ENCODE results near the gene SAMD4A. TPM values are rescaled to one million over a fixed set of nuclear protein-coding genes. Genes with fewer than 3 reads are reported as not detected.

Gene SAMD4A
- total RNA-seq, 1 experiment from 2014 or later, result 2.9 TPM

- DNase-seq (ENCODE audit: low read depth), result peak; percentile 64
- in situ Hi-C loops (cut with HindIII; ENCODE audit: low pct_unique_long_range_greater_than_20kb, low sequenced_read_pairs), result no loop called here
Observed at GRCh38 chr14:54564071-54564867, 2.7 kb upstream of the SAMD4A start.

- in situ Hi-C loops (cut with HindIII; ENCODE audit: low pct_unique_long_range_greater_than_20kb, low sequenced_read_pairs), result no loop called here
- peak; percentile 74 for DNase-seq (ENCODE audit: low read depth)
Observed at GRCh38 chr14:54564868-54565784, 1.8 kb upstream of the SAMD4A start.

GRCh38 chr14:54565785-54566409 is 1.0 kb upstream of the SAMD4A start:
- in situ Hi-C loops (cut with HindIII; ENCODE audit: low pct_unique_long_range_greater_than_20kb, low sequenced_read_pairs), result no loop called here

GRCh38 chr14:54567224-54567638 is 303 bp downstream of the SAMD4A start:
- no peak for DNase-seq (ENCODE audit: low read depth)
- in situ Hi-C loops (cut with HindIII; ENCODE audit: low pct_unique_long_range_greater_than_20kb, low sequenced_read_pairs), result no loop called here

More at GRCh38 chr14:54565785-54566409, 1.0 kb upstream of the SAMD4A start:
- DNase-seq (ENCODE audit: low read depth), result peak; percentile 71

GRCh38 chr14:54567639-54568561 is 972 bp downstream of the SAMD4A start:
- peak; percentile 25 for DNase-seq (ENCODE audit: low read depth)
- in situ Hi-C loops (cut with HindIII; ENCODE audit: low pct_unique_long_range_greater_than_20kb, low sequenced_read_pairs), result no loop called here

GRCh38 chr14:54568821-54569595 is 2.1 kb downstream of the SAMD4A start:
- in situ Hi-C loops (cut with HindIII; ENCODE audit: low pct_unique_long_range_greater_than_20kb, low sequenced_read_pairs), result no loop called here
- no peak for DNase-seq (ENCODE audit: low read depth)

GRCh38 chr14:54570047-54570446 is 3.1 kb downstream of the SAMD4A start:
- in situ Hi-C loops (cut with HindIII; ENCODE audit: low pct_unique_long_range_greater_than_20kb, low sequenced_read_pairs), result no loop called here
- no peak for DNase-seq (ENCODE audit: low read depth)

GRCh38 chr14:54570631-54571415 is 3.9 kb downstream of the SAMD4A start:
- no peak for DNase-seq (ENCODE audit: low read depth)
- in situ Hi-C loops (cut with HindIII; ENCODE audit: low pct_unique_long_range_greater_than_20kb, low sequenced_read_pairs), result no loop called here

GRCh38 chr14:54572316-54572715 is 5.4 kb downstream of the SAMD4A start:
- in situ Hi-C loops (cut with HindIII; ENCODE audit: low pct_unique_long_range_greater_than_20kb, low sequenced_read_pairs), result no loop called here
- peak; percentile 29 for DNase-seq (ENCODE audit: low read depth)

GRCh38 chr14:54574528-54574927 is 7.6 kb downstream of the SAMD4A start:
- DNase-seq (ENCODE audit: low read depth), result no peak
- in situ Hi-C loops (cut with HindIII; ENCODE audit: low pct_unique_long_range_greater_than_20kb, low sequenced_read_pairs), result no loop called here

GRCh38 chr14:54577494-54577893 is 10.6 kb downstream of the SAMD4A start:
- in situ Hi-C loops (cut with HindIII; ENCODE audit: low pct_unique_long_range_greater_than_20kb, low sequenced_read_pairs), result no loop called here
- DNase-seq (ENCODE audit: low read depth), result no peak

- in situ Hi-C loops (cut with HindIII; ENCODE audit: low pct_unique_long_range_greater_than_20kb, low sequenced_read_pairs), result no loop called here
Observed at GRCh38 chr14:54577977-54578376, 11.0 kb downstream of the SAMD4A start.

GRCh38 chr14:54579621-54580020 is 12.7 kb downstream of the SAMD4A start:
- DNase-seq (ENCODE audit: low read depth), result no peak
- in situ Hi-C loops (cut with HindIII; ENCODE audit: low pct_unique_long_range_greater_than_20kb, low sequenced_read_pairs), result no loop called here

More at GRCh38 chr14:54577977-54578376, 11.0 kb downstream of the SAMD4A start:
- DNase-seq (ENCODE audit: low read depth), result no peak

GRCh38 chr14:54580933-54581332 is 14.0 kb downstream of the SAMD4A start:
- no peak for DNase-seq (ENCODE audit: low read depth)
- in situ Hi-C loops (cut with HindIII; ENCODE audit: low pct_unique_long_range_greater_than_20kb, low sequenced_read_pairs), result no loop called here

- DNase-seq (ENCODE audit: low read depth), result no peak
- in situ Hi-C loops (cut with HindIII; ENCODE audit: low pct_unique_long_range_greater_than_20kb, low sequenced_read_pairs), result no loop called here
Observed at GRCh38 chr14:54582334-54582733, 15.4 kb downstream of the SAMD4A start.

- in situ Hi-C loops (cut with HindIII; ENCODE audit: low pct_unique_long_range_greater_than_20kb, low sequenced_read_pairs), result no loop called here
Observed at GRCh38 chr14:54584097-54584496, 17.2 kb downstream of the SAMD4A start.

More at GRCh38 chr14:54584097-54584496, 17.2 kb downstream of the SAMD4A start:
- no peak for DNase-seq (ENCODE audit: low read depth)
